T-helper 2 cell treated with Interferon-gamma antibody and Interleukin-4, amounts not matched to agents 100 ng/mL and 5 ng/mL, for 36 hours (primary cell): Measurements from ENCODE around the gene MAP3K12. TPM values are rescaled to one million over a fixed set of nuclear protein-coding genes. Genes with fewer than 3 reads are reported as not detected.
"Not testable (repeated sequence)": the region's sequence is repeated elsewhere in the genome, so short reads cannot be mapped to it uniquely, and the experiment has no call there.

Experiments used
- intact Hi-C: fragments of 100-400 bp; cut with micrococcal nuclease; formaldehyde crosslinking; loops from one replicate; pipeline ENCODE4 v1.15.1; 2023
- total RNA-seq: library from RNA; stranded (reverse); gene quantifications from 2 replicates; pipeline ENCODE4 v1.2.3, GENCODE V29; 2022

The MAP3K12 gene, protein sequence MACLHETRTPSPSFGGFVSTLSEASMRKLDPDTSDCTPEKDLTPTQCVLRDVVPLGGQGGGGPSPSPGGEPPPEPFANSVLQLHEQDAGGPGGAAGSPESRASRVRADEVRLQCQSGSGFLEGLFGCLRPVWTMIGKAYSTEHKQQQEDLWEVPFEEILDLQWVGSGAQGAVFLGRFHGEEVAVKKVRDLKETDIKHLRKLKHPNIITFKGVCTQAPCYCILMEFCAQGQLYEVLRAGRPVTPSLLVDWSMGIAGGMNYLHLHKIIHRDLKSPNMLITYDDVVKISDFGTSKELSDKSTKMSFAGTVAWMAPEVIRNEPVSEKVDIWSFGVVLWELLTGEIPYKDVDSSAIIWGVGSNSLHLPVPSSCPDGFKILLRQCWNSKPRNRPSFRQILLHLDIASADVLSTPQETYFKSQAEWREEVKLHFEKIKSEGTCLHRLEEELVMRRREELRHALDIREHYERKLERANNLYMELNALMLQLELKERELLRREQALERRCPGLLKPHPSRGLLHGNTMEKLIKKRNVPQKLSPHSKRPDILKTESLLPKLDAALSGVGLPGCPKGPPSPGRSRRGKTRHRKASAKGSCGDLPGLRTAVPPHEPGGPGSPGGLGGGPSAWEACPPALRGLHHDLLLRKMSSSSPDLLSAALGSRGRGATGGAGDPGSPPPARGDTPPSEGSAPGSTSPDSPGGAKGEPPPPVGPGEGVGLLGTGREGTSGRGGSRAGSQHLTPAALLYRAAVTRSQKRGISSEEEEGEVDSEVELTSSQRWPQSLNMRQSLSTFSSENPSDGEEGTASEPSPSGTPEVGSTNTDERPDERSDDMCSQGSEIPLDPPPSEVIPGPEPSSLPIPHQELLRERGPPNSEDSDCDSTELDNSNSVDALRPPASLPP
- 20.4 and 25.0 TPM in 2 replicates for total RNA-seq

DNA sequence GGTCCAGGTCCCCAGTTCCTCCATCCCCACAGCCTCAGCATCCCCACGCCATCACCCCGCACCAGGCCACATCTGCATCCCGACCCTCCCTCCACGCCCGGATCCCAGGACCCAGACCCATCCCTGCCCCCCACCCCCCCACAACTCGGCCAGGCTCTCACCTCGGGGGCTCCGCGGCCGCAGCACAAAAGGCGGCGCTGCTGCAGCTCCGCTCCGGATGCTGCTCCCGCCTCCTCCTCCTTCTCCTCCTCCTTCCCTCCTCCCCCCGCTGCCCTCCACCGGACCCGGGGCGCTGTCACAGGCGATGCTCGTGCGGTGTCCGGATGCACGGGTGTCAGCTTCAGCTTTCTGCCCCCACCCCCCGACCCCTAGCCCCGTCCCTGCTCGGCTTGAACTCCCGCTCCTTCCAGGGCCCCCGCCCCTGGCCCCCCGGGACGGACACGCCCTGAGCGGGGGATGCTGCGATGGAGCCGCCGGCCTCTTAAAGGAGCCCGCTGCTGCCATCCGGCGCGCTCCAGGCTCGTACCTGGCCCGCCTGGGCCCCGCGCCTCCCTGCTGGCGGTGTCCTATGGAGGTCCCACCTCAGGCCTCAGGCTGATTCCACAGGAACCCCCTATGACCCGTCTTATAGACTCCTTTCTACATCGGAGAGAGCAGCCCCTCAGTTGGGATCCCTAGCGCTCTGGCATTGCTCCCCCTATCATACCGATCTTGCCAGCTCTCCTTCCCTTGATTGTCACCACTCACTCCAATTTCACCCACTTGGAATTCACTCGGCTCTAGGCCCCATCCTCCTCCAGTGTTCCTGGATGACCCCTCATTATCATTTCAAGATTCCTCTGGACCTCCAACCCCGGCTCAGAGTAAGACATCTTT is at the start of gene MAP3K12:
Gene MAP3K12 (minus strand): TSS at position 193 of the 876 bp plus-strand sequence. CDS start 12,067 bp downstream, outside the sequence.
- intact Hi-C loops, result loop anchor here (1.0 to 2.0 kb wide), 7 partner anchors 9 to 493 kb away; partner anchors contain the start of genes AAAS, ATF7, EIF4B and PCBP2

DNA sequence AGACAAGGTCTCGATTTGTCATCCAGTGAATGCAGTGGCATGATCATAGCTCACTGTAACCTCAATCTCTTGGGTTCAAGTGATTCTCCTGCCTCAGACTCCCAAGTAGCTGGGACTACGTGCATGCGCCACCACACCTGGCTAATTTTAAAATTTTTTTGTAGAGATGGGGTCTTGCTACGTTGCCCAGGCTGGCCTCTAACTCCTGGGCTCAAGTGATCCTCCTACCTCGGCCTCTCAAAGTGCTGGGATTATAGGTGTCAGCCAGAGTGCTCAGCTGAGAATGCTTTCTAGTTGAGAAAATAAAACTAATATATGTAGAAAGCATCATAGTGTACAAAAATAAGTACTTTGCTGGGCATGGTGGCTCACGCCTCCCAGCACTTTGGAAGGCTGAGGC is 49.1 kb upstream of the MAP3K12 start:
- intact Hi-C loops, result not testable (repeated sequence)

DNA sequence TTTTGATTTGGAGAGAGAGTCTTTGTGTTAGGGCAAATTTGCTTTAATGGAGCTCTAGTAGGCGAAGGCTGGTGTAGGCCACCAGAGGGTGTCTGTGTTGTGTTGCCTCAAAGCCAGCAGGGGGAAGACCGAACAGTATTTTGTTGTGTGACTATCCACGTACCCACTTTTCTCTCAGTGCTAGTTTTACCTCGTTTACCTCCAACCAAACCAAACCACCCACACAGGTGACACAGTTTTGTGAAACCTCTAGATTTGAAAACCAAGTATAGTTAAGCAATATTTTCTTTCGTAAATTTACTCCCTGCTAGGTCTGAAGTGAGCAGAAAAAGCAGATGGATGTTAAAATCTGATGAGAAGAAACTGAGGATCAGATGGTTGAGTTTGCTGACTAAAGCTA is 44.3 kb upstream of the MAP3K12 start:
- intact Hi-C loops, result loop anchor here (1.0 to 2.0 kb wide), 3 partner anchors 83 to 199 kb away; partner anchors contain the start of genes ATF7 and ATP5MC2

DNA sequence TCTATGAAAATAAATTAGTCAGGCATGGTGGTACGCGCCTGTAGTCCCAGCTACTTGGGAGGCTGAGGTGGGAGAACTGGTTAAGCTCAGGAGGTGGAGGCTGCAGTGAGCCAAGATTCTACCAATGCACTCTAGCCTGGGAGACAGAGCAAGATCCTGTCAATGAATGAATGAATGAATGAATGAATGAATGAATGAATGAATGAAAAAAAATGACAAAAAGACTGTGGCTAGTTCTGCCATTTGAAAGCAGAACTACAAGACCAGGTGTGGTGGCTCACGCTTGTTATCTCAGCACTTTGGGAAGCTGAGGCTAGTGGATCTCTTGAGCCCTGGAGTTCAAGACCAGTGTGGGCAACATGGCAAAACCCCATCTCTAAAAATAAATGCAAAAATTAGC is 40.3 kb upstream of the MAP3K12 start:
- intact Hi-C loops, result no loop called here

DNA sequence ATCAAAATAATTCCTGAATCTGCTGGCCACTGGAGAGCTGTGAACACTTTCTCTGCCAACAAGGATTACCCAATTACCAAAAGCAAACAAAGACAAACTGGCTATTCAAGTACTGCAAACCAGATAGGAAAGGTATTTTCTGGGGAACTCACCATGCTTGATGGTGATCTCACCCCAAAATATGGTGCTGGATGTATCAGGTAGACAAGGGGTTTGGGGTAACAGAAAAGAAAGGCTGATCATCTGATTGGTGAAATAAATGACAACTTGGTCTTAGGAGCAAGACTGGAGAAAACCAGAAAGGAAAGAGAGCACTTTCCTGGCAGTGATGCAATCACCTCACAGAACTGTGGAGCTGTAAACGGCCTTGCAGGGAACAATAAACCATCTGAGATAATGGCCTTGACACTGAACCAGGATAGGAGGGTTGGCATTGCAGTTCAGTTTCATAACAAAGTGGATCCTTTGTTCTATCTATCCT is 39.0 kb upstream of the MAP3K12 start:
- intact Hi-C loops, result no loop called here

DNA sequence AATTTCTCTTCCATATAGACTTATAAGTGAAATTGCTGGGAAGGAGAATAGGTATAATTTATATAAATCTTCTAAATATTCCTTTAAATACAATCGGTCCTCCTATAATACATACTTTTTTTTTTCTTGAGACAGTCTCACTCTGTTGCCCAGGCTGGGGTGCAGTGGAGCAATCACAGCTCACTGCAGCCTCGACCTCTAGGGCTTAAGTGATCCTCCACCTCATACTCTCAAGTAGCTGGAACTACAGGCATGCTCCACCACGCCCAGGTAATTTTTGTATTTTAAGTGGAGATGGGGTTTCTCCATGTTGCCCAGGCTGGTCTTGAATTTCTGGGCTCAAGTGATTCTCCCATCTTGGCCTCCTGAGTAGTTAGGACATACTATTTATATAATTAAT is 37.7 kb upstream of the MAP3K12 start:
- intact Hi-C loops, result no loop called here

DNA sequence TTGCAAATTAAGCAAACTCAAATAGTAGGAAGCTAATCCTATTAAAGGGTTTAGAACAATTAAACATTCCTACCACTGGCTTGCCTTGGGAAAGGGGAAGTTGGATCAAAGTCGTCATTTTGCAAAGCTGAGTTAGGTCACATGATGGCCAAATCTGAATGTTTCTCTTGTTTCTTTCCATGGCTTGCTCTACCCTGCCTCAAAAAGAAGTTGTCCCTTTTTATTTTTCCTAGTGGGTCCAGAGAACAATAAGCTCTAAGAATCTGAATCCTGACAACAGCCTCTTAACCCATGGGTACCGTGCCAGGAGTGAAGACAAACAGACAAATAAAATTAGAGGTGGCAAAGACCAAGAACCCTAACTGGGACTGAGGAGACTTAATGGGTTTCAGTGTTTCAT is 34.2 kb upstream of the MAP3K12 start:
- intact Hi-C loops, result no loop called here

DNA sequence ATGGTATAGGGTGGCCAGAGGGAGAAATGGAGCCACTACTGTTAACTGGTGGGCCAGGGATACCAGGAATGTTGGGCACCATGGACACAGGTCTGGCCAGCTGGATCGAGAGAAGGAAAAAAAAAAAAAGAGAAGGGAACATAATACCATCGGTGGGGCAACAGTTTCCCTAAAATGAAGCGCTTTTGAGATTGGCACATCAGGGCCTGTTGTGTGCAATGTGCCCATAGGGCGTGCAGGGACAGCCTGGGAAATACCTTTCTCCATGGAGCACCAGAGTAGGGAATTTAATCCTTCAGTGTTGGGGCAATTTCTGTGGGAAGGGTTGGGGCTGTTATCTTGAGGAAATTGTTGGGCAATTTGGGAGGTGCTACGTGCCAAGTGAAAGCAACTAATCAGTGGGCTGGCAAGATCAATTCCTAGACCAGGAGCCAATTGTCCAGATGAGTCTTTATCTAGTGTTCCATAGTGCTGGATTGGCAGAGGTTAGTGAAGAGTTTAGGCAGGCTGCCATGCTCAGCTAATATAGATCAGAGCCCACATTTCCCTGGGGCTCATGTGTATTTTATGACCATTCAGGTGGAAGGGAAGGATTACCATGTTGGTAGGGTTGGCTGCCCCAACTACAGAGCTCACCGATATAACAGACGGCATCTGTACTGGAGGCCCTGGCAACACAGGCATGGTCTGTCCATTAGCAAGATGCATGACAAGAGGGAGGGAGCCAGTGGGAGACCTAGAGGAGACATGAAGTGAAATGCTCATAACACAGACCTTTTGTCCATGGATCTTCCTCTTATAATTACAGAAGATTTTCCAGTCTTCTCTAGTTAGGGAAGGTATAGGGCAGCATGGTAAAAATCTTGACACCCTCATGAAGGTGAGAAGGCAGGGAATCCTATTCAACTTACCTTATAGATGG is 33.5 kb upstream of the MAP3K12 start:
- intact Hi-C loops, result no loop called here

DNA sequence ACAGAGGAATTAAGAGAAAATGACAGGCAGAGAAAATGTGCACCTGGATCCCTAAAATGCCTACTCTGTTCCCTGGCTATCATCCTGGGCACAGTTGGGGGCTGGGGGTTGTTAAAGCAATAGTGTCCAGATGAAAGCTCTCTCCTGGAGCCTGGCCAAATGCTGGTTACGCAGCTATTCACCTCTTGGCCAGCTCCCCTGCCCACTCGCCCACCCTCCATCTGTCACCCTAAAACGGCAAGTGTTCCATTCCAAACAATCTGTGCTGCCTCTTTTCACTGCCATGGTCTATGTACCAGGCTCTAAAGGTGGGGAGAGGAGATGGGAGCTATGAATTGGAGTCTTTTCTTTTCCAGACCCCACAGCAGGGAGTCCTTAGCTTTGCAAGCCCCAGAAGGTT is 32.8 kb upstream of the MAP3K12 start:
- intact Hi-C loops, result no loop called here

DNA sequence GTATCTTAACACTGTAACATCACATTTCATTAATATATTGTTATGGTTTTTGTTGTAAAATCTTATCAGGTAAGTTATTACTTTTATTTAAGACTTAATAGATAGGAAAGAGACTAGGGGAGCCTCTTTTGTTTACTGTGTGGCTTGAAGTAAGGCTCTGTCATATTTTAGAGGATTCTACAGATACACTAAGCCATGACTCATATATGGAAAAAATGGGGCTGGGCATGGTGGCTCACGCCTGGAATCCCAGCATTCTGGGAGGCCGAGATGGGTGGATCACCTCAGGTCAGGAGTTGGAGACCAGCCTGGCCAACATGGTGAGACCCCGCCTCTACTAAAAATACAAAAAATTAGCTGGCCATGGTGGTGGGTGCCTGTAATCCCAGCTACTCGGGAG is 31.7 kb upstream of the MAP3K12 start:
- intact Hi-C loops, result no loop called here

DNA sequence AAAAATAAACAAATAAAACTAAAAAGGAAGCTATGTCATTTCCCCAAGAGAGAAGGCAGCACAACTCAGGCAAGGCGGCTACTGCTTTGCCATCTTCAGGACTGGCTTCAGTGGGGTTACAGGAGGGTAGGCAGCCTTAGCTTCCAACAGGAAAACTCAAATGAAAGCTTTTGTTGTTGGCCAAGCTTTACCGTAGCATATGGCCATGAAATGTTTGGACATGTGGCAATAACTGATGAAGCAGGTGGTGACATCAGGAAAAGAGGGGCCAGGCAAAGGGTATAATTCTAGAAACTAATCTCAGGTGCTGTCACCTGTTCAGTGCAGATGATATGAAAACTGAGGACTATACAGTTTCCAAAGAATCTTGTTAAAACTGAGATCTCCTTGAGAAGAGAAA is 30.8 kb upstream of the MAP3K12 start:
- intact Hi-C loops, result no loop called here

DNA sequence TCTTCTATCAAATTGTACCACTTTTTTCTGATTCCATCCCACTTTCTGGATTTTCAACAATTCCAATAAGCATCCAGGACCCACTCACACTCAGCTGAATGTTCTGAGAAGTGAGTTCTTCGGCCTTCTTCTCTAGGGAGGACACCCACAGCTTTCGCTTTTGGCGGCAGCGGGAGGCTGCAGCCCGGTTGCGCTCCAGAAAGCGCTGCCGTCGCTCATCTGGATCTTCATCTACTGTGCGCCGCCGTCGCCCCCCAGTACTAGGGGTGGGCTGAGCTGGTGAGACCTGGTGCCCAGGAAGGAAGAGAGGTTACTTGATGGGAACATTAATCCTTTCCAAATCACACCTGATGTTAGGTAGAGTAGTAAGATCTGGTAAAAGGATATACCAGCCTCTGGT is 25.2 kb upstream of the MAP3K12 start:
- intact Hi-C loops, result no loop called here

DNA sequence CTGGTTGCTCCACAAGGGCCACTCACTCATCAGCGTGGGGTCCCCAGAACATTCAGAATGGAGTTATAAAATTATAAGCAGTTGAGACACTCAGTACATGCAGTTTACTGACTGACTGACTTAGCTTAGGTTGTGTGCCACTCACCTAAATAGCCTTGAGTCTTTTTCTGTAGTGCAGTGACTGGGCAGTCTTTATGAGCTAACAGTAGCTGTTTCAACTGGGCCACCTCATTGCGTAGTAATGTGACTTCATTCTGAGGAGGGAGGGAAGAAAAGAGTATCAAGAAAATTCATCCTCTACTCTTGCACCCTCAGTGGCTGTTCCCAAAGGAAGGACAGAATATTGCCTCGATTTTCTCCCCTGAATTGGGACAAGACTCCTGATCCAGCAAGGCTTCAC is 23.9 kb upstream of the MAP3K12 start:
- intact Hi-C loops, result no loop called here

DNA sequence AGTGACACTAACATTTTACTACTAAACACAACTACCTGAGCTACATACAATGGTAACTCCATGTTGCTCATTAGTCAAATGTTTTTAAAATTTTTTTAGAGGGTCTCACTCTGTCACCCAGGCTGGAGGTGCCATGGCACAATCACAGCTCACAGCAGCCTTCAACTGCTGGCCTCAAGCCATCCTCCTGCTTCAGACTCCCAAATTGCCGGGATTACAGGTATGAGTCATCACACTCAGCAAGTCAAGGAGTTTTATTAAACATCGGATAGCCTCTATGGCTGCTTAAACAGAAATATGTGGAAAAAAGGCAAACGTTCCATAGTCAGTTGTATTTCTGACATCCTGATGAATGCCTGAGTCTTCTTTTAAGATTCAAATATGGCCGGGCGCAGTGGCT is 19.1 kb upstream of the MAP3K12 start:
- intact Hi-C loops, result no loop called here

DNA sequence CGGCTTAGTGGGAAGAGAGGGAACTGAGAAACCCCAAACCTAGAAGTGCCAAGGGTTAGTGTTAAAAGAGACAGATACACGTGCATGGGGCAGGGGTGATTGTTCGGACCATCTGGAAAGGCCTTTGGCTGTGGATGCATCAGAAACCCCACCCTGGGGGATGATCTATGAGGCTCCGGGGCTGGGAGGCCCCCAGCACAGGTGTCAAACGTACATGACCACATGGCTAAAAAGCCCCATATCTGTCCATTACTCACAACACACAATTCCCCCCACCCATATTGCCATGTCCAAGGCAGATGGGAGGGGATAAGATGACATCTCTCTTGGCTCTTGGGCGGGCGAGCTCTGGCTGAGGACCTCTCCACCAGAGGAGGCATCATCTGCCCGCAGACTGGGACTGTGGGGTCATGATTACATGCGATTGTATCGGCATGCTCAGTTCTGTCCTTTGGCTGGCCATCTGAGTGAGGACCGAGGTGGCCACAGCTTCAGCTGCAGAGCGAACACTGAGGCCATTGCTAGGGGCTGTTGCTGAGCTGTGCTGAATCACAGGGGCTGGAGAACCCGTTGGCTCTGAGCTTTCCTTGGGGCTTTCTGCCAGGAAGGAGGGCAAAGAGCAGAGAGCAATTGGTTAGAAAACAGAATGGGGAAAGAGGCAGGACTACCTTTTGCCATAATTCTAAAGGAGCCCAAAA is 17.6 kb upstream of the MAP3K12 start:
- intact Hi-C loops, result no loop called here

DNA sequence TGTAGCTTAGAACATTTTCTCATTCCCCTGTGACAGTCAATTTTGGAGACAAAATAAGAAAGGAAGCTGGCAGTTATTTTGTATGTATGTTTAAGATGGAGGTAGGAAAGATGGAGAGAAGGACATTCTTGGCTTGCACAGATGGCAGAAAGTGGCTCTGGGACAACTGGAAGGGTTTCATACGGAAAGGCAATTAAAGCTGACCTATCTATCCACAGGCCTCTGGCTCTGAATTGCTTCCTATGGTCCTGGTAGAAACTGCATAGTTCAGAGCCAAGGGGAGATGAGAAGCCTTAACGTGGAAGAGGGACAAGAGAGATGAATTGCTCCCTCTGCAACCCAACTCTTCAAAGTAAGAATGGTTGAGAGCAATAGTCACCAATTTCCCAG is 16.0 kb upstream of the MAP3K12 start:
- intact Hi-C loops, result no loop called here

DNA sequence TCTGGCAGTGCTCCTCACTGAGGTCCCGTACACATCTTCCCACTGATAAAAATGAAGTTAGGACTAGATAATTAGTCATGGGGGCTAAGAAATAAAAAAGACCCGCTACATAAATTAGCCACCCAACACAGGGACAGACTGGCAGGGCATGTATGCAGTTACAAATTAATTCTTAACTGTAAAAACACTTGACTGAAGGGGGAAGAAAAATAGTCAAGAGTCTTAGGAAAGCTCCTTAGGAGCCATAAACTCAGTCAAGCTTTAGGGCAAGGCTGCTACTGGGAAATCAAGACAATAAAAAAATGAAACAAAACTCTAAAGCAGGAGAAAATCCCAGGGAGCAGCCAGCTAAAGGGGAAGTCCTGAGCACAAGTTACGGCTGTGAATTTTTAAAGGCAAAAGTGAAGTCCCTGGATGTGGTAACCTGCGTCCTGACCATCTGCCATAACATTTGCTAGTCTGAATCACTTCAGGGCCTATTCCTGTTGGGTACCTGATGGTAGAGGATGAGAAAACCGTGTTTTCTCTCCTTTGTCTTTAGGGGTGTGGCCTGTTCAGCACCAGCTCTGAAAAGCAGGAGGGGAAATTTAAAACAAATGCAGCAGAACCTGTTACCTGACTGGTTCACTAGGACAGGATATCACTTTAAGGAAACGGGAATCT is 15.5 kb upstream of the MAP3K12 start:
- intact Hi-C loops, result no loop called here

DNA sequence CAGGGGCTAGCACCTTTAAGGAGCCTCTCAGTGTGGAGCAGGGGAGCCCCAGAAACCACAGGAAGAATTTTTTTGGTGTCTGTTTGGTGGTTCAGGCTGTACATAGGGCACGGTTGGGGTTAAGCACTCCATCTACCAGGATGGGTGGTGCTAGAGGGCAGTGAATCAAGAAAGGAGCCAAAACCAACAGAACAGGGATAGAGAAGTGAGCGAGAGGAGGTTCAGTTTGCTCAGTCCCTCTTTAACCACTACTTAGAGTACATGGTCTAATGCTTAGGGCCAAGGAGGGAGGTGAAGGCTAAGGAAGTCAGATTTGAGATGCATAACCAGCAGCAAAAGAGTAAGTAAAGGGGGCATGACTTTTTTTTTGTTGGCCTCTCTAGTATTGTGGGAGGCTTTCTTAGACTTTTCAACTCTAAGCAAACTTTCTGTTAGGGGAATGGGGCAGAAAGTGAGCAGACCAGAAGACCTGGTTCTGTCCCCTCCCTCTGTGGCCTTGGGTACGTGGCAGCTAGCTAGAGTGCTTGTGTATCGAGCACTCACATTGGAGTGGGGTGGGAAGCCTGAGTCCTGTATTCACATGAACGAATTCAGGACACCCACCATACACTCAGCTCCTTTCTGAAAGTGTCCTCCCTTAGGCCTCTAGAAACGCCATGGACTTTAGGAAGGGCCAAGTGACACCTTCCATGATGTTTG is 14.6 kb upstream of the MAP3K12 start:
- intact Hi-C loops, result no loop called here
